ENCODE results near the gene SOBP.
"Not testable (repeated sequence)": the region's sequence is repeated elsewhere in the genome, so short reads cannot be mapped to it uniquely, and the experiment has no call there.

SOBP gene

GRCh38 chr6:107515955-107516354, 26.0 kb downstream of the SOBP start:
- Histone ChIP-seq H3K4me3 (ENCODE audit: severe bottlenecking) (no peak overlapping the region), H3K27me3 (ENCODE audit: insufficient read depth, poor library complexity, severe bottlenecking) (no peaks in the 10 kb centered on the region), H3K9me3 (ENCODE audit: severe bottlenecking) (peaks cover 2% of the 10 kb centered on the region), H3K27ac (ENCODE audit: poor library complexity, severe bottlenecking) (no peak overlapping the region), H3K36me3 (ENCODE audit: low read depth) (no peaks in the 10 kb centered on the region), H3K4me1 (ENCODE audit: insufficient read depth, poor library complexity, severe bottlenecking) (no peaks in the 10 kb centered on the region)
- ATAC-seq (ENCODE audit: low read depth) = no peak
- DNase-seq (ENCODE audit: low spot score) = no peak
- TF ChIP-seq, protein P1, sequence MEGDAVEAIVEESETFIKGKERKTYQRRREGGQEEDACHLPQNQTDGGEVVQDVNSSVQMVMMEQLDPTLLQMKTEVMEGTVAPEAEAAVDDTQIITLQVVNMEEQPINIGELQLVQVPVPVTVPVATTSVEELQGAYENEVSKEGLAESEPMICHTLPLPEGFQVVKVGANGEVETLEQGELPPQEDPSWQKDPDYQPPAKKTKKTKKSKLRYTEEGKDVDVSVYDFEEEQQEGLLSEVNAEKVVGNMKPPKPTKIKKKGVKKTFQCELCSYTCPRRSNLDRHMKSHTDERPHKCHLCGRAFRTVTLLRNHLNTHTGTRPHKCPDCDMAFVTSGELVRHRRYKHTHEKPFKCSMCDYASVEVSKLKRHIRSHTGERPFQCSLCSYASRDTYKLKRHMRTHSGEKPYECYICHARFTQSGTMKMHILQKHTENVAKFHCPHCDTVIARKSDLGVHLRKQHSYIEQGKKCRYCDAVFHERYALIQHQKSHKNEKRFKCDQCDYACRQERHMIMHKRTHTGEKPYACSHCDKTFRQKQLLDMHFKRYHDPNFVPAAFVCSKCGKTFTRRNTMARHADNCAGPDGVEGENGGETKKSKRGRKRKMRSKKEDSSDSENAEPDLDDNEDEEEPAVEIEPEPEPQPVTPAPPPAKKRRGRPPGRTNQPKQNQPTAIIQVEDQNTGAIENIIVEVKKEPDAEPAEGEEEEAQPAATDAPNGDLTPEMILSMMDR (IDR thresholded peaks at IDR 0.05; ENCODE audit: poor library complexity, severe bottlenecking) = no peak

DNA sequence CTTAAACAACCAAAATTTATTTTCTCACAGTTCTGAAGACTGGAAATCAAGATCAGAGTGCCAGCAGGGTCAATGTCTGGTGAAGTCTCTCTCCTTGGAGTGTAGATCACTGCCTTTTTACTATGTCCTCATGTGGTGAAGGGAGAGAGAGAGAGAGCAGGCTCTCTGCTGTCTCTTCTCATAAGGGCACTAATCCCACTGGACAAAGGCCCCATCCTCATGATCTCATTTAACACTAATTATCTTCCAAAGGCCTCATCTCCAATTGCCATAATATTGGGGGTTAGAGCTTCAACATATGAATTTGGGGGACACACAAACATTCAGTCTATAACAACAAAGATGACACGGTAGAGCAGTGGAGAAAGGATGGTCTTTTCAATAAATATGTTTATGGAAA, 27.4 kb downstream of the SOBP start:
- Histone ChIP-seq H3K27me3 (ENCODE audit: insufficient read depth, poor library complexity, severe bottlenecking) (no peaks in the 10 kb centered on the region), H3K4me3 (ENCODE audit: severe bottlenecking) (no peak overlapping the region), H3K9me3 (ENCODE audit: severe bottlenecking) (peaks cover 2% of the 10 kb centered on the region), H3K27ac (ENCODE audit: poor library complexity, severe bottlenecking) (no peak overlapping the region), H3K4me1 (ENCODE audit: insufficient read depth, poor library complexity, severe bottlenecking) (no peaks in the 10 kb centered on the region), H3K36me3 (ENCODE audit: low read depth) (no peaks in the 10 kb centered on the region)
- TF ChIP-seq, protein P1 (IDR thresholded peaks at IDR 0.05; ENCODE audit: poor library complexity, severe bottlenecking) = no peak
- ATAC-seq (ENCODE audit: low read depth) (no peak), DNase-seq (ENCODE audit: low spot score) (no peak)

- DNase-seq (ENCODE audit: low spot score); H3K4me1 ChIP-seq (ENCODE audit: insufficient read depth, poor library complexity, severe bottlenecking); H3K4me3 ChIP-seq (ENCODE audit: severe bottlenecking); ATAC-seq (ENCODE audit: low read depth); H3K36me3 ChIP-seq (ENCODE audit: low read depth); H3K27ac ChIP-seq (ENCODE audit: poor library complexity, severe bottlenecking); H3K9me3 ChIP-seq (ENCODE audit: severe bottlenecking); H3K27me3 ChIP-seq (ENCODE audit: insufficient read depth, poor library complexity, severe bottlenecking): not testable (repeated sequence)
Observed at GRCh38 chr6:107519224-107519623, 29.3 kb downstream of the SOBP start.

- H3K27ac ChIP-seq (ENCODE audit: poor library complexity, severe bottlenecking); H3K27me3 ChIP-seq (ENCODE audit: insufficient read depth, poor library complexity, severe bottlenecking); H3K36me3 ChIP-seq (ENCODE audit: low read depth); H3K9me3 ChIP-seq (ENCODE audit: severe bottlenecking); H3K4me1 ChIP-seq (ENCODE audit: insufficient read depth, poor library complexity, severe bottlenecking); ATAC-seq (ENCODE audit: low read depth); DNase-seq (ENCODE audit: low spot score); H3K4me3 ChIP-seq (ENCODE audit: severe bottlenecking): not testable (repeated sequence)
Observed at GRCh38 chr6:107520706-107521105, 30.8 kb downstream of the SOBP start.

- TF ChIP-seq, protein P1 (IDR thresholded peaks at IDR 0.05; ENCODE audit: poor library complexity, severe bottlenecking) = no peak
- H3K9me3 ChIP-seq (ENCODE audit: severe bottlenecking) = no peaks in the 10 kb centered on the region
- no peaks in the 10 kb centered on the region for H3K4me1 ChIP-seq (ENCODE audit: insufficient read depth, poor library complexity, severe bottlenecking)
- DNase-seq (ENCODE audit: low spot score) (no peak), ATAC-seq (ENCODE audit: low read depth) (no peak)
- no peak overlapping the region for H3K27ac ChIP-seq (ENCODE audit: poor library complexity, severe bottlenecking)
- no peaks in the 10 kb centered on the region for H3K27me3 ChIP-seq (ENCODE audit: insufficient read depth, poor library complexity, severe bottlenecking)
- H3K4me3 ChIP-seq (ENCODE audit: severe bottlenecking) = no peak overlapping the region
- no peaks in the 10 kb centered on the region for H3K36me3 ChIP-seq (ENCODE audit: low read depth)
Observed at GRCh38 chr6:107523054-107523791, 33.3 kb downstream of the SOBP start.

GRCh38 chr6:107523794-107524193, 33.9 kb downstream of the SOBP start:
- TF ChIP-seq, protein P1 (IDR thresholded peaks at IDR 0.05; ENCODE audit: poor library complexity, severe bottlenecking) = no peak
- Histone ChIP-seq H3K36me3 (ENCODE audit: low read depth) (no peaks in the 10 kb centered on the region), H3K4me1 (ENCODE audit: insufficient read depth, poor library complexity, severe bottlenecking) (no peaks in the 10 kb centered on the region), H3K27me3 (ENCODE audit: insufficient read depth, poor library complexity, severe bottlenecking) (no peaks in the 10 kb centered on the region), H3K9me3 (ENCODE audit: severe bottlenecking) (no peaks in the 10 kb centered on the region), H3K4me3 (ENCODE audit: severe bottlenecking) (no peak overlapping the region), H3K27ac (ENCODE audit: poor library complexity, severe bottlenecking) (no peak overlapping the region)
- DNase-seq (ENCODE audit: low spot score) = no peak
- no peak for ATAC-seq (ENCODE audit: low read depth)

All from RWPE2 (cell line).